ENCODE results near the gene TIPRL.

TIPRL gene

GRCh38 chr1:168157638-168158037, 21.1 kb upstream of the TIPRL start:
- no peak for DNase-seq (ENCODE audit: low read depth in 2 of 2)
- no peak overlapping the region for H3K4me3 ChIP-seq (replicated peaks in 1 of 2; ENCODE audit: low read depth in 2 of 2, low read length in 2 of 2)
- TF ChIP-seq CTCF (IDR thresholded peaks at IDR 0.05; ENCODE audit: low read depth, low read length) = no peak

- peak in 1 of 2 donors; percentile 21 for DNase-seq (ENCODE audit: low read depth in 2 of 2)
- no peak for TF ChIP-seq CTCF (IDR thresholded peaks at IDR 0.05; ENCODE audit: low read depth, low read length)
Measured at GRCh38 chr1:168159251-168159650, 19.5 kb upstream of the TIPRL start.

GRCh38 chr1:168159979-168160378, 18.8 kb upstream of the TIPRL start:
- no peak for DNase-seq (ENCODE audit: low read depth in 2 of 2)
- no peak for TF ChIP-seq CTCF (IDR thresholded peaks at IDR 0.05; ENCODE audit: low read depth, low read length)
- H3K4me3 ChIP-seq (replicated peaks in 1 of 2; ENCODE audit: low read depth in 2 of 2, low read length in 2 of 2) = no peak overlapping the region

More at GRCh38 chr1:168159251-168159650, 19.5 kb upstream of the TIPRL start:
- no peak overlapping the region for H3K4me3 ChIP-seq (replicated peaks in 1 of 2; ENCODE audit: low read depth in 2 of 2, low read length in 2 of 2)

GRCh38 chr1:168161459-168161858, 17.3 kb upstream of the TIPRL start:
- no peak overlapping the region for H3K4me3 ChIP-seq (replicated peaks in 1 of 2; ENCODE audit: low read depth in 2 of 2, low read length in 2 of 2)
- TF ChIP-seq CTCF (IDR thresholded peaks at IDR 0.05; ENCODE audit: low read depth, low read length) = no peak
- peak in 1 of 2 donors; percentile 55 for DNase-seq (ENCODE audit: low read depth in 2 of 2)

- no peak for TF ChIP-seq CTCF (IDR thresholded peaks at IDR 0.05; ENCODE audit: low read depth, low read length)
- DNase-seq (ENCODE audit: low read depth in 2 of 2) = no peak
Measured at GRCh38 chr1:168163670-168164069, 15.1 kb upstream of the TIPRL start.

GRCh38 chr1:168164771-168165170, 14.0 kb upstream of the TIPRL start:
- TF ChIP-seq CTCF (IDR thresholded peaks at IDR 0.05; ENCODE audit: low read depth, low read length) = no peak
- no peak overlapping the region for H3K4me3 ChIP-seq (replicated peaks in 1 of 2; ENCODE audit: low read depth in 2 of 2, low read length in 2 of 2)
- DNase-seq (ENCODE audit: low read depth in 2 of 2) = peak in 1 of 2 donors; percentile 14

More at GRCh38 chr1:168163670-168164069, 15.1 kb upstream of the TIPRL start:
- H3K4me3 ChIP-seq (replicated peaks in 1 of 2; ENCODE audit: low read depth in 2 of 2, low read length in 2 of 2) = no peak overlapping the region

GRCh38 chr1:168167806-168168205, 11.0 kb upstream of the TIPRL start:
- no peak for TF ChIP-seq CTCF (IDR thresholded peaks at IDR 0.05; ENCODE audit: low read depth, low read length)
- H3K4me3 ChIP-seq (replicated peaks in 1 of 2; ENCODE audit: low read depth in 2 of 2, low read length in 2 of 2) = no peak overlapping the region
- no peak for DNase-seq (ENCODE audit: low read depth in 2 of 2)
